NCI-H1436 treated with DMSO at 0.1 percent for 48 hours (cell line): Measurements from ENCODE around the gene FAM13C.
"Not testable (repeated sequence)": the region's sequence is repeated elsewhere in the genome, so short reads cannot be mapped to it uniquely, and the experiment has no call there.

Experiments used
- DNase-seq: peaks from one replicate; lab custom pipeline; 2025; lab: John Stamatoyannopoulos, UW

Gene FAM13C

DNA sequence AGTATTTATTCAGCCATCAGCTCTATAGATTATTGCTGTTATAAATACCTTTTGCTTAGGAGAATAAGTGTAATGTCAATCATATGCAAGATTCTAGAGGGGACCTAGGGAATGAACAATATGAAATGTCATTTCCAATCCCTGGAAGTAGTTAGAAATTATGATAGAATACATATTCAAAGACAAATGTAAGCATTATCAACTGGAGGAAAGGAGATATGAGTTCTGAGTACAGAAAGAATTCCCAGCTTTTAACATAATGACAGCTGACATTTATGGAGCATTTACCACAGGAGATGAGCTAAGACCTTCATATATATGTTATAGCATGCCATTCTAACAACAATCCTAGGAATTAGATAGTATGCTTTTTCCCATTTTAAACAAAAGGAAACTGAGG is 86.2 kb downstream of the FAM13C start:
- DNase-seq, result no peak

DNA sequence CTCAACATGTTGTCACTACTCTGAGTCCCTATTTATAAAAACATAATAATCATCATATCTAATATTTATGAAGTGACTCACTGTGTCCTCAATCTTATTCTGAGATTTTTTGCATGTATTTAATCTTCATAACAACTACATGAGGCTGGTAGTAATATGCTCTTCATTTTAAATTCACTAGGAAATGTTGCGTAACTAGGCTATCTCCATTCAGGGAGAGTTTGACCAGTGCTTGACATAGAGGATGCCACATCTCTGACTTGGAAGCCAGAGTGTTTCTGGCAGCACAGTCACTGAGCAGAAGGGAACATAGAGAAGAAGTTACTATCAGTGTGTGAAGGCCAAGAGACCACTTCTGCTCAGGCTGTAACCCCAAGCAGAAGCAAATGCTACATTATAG is 88.9 kb downstream of the FAM13C start:
- no peak for DNase-seq

DNA sequence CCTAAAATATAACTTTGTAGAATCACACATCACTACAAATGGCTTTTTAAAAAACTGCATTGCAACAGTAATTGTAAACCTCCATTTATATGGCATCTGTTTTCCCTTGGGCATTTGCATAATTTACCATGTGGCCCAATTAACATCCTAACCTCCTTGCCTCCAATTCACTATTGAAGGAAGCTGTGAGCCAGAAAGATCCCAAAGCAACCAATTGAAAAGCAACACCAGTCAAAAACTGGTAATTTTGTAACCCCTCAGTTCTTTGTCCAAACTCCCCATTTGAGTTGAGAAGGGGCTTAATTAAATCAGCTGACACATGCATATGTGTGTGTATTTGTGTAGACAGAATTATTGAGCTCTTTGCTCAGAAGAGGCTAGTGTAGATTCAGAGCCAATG is 90.3 kb downstream of the FAM13C start:
- DNase-seq, result no peak

DNA sequence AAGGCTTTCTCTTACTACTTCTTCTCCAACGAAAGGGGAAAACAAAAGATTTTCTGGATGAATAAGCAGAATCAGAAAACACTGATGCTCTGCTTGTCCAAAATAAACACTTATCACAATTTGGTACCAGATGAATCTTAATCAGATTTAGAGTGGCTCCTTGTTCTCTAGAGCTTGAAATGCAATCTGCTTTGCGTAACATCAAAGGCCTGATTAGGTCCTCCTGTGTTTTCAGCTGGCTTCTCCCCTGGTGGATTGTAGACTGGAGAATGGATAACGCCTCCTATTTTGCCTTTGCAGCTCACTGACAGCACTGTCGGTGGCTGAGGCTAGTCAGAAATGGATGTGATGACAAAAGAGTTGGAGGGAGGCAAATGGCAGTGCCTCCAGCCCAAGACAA is 91.2 kb downstream of the FAM13C start:
- DNase-seq, result no peak

DNA sequence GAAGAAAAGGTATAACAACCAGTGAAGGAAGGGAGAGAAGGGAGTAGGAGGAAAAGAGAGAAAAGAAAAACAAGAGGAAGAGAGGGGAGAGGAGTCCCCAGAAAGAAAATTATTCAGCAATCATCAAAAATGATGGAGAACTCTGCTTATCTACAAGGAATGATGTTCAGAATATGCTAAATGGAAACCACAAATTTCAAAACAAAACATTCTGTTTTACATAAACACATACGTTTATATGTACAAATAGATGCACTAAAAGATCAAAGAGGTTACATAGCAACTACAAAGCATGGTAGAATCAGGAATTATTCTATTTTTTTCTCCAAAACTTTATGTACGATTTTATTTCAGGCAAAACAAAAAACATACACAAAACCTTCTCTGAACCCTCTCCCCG is 91.9 kb downstream of the FAM13C start:
- no peak for DNase-seq

DNA sequence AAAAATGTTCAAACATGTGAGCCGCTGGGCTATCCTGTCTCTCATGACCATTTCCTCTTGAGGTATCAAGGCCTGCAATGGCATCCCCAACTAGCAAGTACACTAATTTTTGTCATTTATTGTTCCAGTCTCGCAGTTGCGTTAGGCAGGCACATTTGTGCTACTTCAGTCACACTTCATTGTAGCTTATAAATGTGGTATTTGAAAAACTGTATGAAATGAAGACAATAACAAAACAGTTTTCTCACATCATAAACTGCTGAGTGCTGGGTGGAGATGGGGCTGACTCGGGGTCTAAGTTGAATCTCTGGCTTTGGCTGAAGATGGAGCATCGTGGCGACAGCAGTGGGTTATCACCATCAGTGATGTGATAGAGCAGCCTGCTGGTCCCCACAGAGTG is 92.7 kb downstream of the FAM13C start:
- no peak for DNase-seq

DNA sequence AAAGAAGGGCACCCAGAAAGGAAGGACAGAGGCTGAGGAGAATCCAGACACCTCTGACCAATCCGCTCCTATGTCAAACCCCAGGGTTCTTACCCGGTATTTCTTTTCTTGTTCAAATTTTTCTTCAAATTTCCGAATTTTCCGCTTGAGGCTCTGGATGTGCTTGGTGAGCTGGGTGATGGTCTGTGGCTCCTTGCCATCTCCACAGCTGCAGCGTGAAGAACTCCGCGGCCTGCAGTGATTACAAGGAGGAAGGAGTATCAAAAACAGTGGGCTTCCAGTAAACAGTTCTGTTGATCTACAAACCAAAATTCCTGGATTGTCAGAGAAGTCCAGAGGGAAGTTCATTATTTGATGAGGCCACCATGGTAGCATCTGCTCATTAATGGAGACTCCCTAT is 93.9 kb downstream of the FAM13C start:
- no peak for DNase-seq

DNA sequence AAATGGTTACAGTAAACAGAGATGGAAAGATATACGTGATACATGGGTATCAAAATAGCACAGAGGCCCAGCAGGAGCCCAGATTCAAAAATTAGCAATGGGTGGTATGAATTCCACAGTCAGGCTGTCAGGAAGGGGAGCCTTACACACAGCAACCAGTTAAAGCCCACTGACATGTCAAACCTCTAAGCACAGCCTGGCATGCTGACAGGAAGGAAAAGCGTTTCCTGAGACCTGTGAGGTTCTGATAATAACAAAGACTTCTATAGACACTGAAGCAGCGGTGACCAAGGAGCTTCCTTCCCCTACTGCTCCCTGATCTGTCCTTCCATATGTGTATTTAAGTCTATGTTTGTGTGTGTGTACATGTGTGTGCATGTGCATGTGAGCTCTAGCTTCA is 96.0 kb downstream of the FAM13C start:
- DNase-seq, result no peak

DNA sequence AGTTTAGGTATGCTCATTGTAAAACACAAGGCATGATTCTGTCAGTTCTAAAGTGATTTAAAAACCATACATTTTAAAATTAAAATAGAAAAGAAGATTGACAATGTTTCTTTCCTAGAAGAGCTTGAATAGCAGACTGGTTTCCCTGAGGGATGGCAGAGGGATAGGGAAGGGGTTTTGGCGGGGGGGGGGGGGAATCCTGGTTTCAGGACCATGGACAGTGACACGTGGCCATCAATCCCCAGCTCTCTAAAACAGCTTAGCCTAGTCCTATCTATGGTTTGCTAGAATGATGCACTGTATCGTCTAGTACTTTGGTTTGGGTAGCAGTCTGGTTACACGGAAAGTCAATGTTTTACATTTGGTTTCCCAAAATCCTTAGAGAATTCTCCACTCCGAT is 97.2 kb downstream of the FAM13C start:
- no peak for DNase-seq

DNA sequence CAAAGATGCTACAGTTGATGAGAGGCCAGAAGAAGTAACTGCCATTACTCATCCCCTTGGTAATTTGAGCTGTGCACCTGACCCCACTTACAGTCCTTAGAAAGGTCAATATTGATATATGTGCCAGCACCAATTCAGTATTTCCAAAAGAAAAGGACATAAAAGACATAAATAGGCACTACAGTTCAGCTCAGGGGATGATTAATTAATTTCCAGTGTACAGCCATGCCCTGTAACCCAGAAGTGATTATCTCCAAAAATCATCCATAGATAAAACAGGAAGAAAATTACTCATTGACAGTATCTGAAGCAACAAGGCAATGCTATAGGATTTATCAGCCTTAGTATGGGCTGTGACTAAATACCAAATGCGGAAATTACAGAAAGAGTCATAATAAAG is 103.5 kb downstream of the FAM13C start:
- DNase-seq, result no peak

DNA sequence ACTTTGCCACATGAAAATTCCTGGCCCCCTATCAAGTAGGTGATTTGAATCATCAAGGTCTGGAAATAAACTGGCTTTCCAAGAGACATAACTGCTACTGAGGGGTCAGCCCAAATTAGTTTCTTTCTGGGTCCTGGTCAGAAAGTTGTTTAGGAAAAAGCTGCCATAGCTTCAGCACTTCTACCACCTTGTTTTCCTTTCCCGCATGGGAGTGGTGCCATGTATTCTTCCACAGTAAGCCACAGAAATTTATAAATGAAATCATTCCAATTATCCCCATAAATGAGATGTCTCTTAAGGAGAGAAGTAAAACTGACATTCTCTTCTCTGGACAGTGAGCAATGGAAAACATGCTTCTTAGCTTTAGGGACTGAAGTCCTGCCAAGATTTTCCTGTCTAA is 105.1 kb downstream of the FAM13C start:
- no peak for DNase-seq

DNA sequence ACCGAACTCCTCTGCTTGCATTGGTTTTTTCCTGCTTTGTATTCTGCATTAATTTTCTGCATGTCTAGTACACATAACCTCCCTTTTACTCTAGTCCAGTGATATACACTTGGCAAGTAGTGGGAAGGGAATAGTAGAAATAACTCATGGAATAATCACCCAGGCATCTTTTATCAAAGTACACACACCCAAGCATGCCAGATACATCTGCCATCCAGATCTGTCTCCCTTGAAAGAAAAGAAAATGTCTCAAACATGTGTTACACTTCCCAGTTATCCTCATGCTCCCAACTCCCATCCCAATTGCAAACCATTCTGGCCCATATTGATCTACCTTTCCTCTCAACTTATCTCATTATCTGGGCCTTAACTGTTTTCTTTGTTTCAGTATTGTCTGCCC is 106.9 kb downstream of the FAM13C start:
- DNase-seq, result no peak

DNA sequence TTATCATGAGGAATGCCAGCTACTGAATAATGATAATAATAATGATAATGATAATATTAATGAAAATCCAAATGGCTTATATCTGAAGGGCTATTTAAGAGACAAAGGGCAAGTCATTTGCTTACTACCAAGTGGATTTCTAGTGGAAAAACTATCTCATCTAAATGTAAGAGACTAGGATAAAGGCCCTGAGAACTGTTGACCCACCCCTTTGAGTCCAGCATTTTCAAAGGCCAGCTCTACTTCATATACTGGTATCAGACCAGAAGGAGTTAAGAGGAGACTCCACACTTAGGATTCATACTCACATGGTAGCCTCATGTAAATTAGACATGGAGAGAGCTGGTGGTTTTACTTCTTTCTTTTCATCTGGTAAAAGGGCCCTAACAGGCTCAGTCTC is 109.9 kb downstream of the FAM13C start:
- DNase-seq, result no peak

DNA sequence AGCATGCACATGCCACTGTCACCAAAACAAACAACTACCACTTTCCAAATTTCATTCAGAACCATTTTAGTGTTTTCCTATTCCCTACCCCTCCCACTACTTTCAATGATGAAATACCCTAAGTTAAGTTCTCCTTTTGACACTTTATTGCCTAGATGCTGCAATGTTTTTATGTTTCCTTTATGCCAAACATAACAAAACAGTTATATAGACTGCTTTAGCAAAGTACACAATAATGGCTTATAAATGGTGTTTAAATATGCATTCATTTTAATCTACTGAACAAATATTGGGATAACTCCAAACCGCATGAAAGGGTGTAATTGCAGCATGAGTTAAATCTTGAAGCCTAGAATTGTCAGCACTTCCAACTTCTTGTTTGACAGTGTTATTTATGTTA is 116.7 kb downstream of the FAM13C start:
- no peak for DNase-seq

DNA sequence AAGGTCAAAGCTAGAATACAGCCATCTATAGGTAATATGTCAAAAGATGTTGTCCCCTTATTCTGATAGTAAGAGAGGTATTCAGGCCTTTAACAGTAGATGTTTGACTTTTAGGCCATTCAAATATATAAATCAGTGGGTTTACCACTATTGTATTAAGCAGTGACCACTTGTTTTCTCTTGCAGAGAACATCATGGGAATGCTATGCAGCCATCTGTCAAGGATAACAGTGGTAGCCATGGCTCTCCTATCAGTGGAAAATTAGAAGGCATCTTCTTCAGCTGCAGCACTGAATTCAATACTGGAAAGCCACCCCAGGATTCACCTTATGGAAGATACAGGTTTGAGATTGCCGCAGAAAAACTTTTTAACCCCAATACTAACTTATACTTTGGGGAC is 117.5 kb downstream of the FAM13C start:
- DNase-seq, result no peak

DNA sequence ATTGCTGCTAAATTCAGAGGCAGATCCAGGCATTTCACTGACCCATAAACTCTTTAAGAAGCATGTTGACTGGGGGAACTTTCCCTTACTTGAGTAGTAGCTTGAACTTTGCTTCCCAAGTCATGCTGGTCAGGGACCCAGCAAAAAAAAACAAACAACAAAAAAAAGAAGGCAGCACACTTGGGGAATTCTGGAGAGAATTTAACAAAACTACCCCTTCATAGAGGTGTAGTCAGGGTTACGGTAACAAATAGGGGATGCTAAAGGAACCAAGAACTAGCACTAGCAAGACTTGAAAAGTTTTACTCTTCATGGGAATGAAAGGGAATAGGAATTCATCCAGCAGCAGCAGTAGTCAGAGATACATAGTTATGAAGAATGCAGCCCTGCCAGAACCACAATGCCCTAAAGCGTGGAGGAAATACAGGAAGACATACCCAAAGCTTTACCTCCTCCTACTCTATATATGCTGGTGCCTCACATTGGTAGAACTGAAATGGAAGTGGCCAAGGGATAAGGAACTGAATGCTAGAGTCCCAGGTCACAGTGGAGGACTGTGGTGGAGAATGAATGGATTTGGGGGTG is 118.6 kb downstream of the FAM13C start:
- no peak for DNase-seq

DNA sequence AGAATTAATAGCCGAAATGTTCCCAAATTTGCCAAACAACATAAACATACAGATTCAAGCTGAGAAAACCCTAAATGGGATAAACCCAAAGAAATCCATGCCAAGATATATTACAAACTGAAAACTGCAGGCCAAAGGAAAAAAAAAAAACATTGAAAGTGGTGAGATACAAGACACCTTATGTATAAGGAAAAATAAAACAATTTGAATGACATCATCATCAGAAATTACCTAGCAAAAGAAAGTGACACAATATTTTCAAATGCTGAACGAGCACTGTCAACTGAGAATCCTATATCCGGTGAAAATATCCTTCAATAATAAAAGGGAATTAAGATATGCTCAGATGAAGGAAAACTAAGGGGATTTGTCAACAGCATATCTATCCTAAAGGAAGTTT is 119.4 kb downstream of the FAM13C start:
- DNase-seq, result no peak

DNA sequence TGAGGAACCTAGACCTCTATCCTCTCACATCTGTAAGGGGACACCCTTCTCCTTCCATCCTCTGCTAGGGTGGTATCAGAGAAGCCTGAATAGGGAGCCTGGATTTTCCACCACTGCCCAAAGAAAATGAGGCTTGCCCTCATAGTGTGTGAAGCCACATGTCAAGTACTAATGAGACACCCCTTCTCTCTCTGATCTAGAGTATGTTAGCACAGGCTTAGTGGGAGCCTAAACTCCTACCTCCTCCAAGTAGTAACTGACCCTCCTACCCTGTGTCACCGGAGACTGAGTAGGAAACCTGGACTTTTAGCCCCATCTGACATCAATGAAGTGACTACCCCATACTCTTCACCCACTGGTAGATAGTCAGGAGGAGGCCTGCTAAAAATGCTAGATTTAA is 120.3 kb downstream of the FAM13C start:
- no peak for DNase-seq

DNA sequence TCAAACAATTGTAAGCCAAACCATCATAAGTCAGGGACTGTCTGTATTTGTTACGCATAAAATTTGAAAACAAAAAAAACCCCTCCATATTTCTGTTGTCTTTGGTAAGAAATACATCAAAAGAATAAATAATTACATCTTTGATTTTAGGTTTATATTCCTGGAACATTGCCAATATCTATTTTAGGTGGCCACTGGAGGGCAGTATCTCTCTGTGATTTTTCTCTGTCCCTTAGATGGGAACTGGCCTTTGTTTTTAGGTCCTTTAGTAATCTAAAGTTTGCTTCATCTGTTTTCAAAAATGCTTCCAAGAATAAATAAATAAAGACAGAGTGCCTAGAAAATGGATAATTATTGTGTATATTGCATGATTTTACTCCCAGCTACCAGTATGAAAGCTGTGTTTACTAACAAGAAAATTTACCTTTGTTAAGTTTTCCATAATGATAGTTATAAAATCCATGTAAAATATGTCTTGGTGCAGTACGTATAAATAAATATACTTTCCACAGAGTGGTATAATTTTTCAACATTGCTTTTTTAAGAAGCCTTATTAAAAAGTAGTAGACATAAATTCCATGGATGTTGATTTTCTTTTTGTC is 121.7 kb downstream of the FAM13C start:
- DNase-seq, result no peak

DNA sequence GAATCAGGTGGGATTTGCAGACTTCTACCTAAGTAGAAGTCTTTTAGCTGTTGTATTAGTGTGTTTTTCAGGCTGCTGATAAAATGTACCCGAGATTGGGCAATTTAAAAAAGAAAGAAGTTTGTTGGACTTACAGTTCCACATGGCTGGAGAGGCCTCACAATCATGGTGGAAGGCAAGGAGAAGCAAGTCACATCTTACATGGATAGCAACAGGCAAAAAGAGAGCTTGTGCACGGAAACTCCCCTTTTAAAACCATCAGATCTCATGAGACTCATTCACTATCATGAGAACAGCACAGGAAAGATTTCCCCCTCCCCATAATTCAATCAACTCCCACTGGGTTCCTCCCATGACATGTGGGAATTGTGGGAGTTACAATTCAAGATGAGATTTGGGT is 123.2 kb downstream of the FAM13C start:
- not testable (repeated sequence) for DNase-seq

DNA sequence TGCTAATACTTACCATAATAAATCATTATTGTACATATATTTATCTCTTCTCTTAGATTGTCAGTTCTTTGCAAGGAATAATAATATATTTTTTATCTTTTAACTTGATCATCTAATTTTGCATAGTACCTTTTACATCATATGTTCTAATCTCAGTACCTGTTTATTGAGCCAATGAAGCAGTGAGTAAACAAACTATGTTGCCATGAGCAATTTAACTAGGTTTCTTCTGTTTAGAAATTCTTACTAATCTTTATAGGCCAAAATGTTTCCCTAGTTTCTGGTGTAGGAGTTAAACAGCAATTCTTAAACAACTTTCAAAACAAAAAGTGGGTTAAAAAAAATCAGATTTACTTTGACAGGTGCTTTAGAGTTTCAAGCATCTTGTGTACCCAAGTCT is 124.6 kb downstream of the FAM13C start:
- no peak for DNase-seq

DNA sequence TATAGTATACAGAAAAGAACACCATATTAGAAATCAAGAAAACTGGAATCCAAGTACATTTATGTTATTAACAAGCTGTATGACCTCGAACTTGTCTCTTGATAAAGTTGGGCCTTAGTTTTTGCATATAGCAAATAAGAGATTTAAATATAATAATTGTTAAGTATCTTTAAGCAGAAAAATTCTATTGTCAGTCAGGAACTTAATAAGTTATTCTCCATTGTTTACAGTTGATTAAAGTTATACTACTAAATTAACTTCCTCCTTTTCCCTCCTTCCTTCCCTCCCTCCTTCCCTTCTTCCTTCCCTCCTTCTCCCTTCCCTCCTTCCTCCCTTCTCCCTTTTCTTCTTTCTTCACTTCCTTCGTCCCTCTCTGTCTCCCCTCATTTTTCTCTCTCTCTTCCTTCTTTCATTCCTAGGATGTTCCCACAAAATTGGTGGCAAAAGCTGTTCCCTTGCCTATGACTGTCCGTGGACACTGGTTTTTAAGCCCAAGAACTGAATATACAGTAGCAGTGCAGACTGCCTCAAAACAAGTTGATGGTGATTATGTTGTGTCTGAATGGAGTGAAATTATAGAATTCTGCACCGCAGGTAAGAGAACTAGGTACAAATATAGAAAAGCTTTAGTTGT is 126.2 kb downstream of the FAM13C start:
- no peak for DNase-seq

DNA sequence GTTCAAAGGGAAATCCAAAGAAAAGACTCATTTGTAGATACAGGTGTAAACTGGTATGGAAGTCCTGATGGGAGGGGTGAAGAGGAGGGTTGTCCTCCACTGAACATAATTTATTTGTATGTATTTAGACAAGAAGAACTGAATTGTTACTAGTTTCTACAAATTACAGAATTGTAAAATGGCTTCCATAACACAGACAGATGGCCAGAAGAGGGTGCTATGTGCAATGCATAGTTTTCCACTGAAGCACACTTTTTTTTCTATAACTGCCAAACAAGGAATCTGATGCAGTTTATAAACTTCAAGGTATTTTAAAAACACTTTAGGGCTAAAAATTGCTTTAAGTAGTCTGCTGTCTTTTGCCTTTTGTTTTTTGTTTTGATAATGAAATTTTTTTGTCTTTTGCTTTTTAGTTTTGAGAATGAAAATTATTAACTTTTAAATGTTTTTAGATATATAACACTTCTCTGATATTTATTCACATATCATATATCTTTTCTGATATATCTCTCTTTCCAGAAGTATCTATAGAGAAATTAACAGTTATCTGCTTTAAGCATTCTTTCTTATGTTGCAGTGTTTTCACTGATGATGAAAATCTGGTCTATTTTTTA is 127.4 kb downstream of the FAM13C start:
- DNase-seq, result no peak

DNA sequence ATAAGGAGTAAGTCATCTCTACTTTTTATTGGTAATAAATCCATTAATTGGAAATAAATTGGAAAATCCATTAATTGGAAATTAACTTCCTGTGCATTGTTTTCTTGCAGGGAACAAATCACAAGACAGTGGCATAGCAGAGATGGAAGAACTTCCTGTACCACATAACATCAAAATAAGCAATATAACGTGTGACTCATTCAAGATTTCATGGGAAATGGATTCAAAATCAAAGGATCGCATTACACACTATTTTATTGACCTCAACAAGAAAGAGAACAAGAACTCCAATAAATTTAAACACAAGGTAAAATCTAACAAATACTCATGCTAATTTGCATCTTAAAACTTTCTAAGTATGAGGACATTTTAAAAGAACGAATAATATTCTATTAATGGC is 128.2 kb downstream of the FAM13C start:
- no peak for DNase-seq
